ENCODE data around the gene OGFRL1.
A peak's percentile ranks its signal among the peaks of the same experiment; 100 is the strongest.
"Not testable (repeated sequence)": the region's sequence is repeated elsewhere in the genome, so short reads cannot be mapped to it uniquely, and the experiment has no call there.

Gene OGFRL1

DNA sequence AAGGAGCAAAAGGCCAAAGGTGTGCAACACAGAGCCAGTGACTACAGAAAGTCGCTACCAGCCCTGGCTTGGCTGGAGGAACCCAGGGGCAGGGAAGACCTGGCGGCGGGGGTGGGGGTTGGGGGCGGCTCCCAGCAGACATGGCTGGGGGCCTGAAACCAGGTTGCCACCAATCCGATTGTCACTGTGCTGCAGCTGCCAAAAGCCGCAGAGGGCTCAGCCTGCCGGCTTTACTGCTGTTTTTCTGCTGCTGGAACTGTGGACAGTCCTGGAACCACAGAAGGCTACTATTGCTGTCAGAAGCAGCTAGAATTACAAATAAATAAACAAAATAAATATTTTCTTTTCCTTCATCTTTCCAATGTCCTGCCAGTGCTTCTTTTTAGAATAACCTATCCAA, 25.7 kb upstream of the OGFRL1 start:
- no peaks in the 10 kb centered on the region for H3K9me3 ChIP-seq (ENCODE audit: insufficient read depth, low read length)
- H4K20me1 ChIP-seq (ENCODE audit: insufficient read depth, low read length): no peaks in the 10 kb centered on the region
- H3K36me3 ChIP-seq (replicated peaks; ENCODE audit: low read depth, low read length): no peaks in the 10 kb centered on the region
- TF ChIP-seq EZH2phosphoT487 (IDR thresholded peaks at IDR 0.05; ENCODE audit: low read depth): no peak
- TF ChIP-seq, protein P1, sequence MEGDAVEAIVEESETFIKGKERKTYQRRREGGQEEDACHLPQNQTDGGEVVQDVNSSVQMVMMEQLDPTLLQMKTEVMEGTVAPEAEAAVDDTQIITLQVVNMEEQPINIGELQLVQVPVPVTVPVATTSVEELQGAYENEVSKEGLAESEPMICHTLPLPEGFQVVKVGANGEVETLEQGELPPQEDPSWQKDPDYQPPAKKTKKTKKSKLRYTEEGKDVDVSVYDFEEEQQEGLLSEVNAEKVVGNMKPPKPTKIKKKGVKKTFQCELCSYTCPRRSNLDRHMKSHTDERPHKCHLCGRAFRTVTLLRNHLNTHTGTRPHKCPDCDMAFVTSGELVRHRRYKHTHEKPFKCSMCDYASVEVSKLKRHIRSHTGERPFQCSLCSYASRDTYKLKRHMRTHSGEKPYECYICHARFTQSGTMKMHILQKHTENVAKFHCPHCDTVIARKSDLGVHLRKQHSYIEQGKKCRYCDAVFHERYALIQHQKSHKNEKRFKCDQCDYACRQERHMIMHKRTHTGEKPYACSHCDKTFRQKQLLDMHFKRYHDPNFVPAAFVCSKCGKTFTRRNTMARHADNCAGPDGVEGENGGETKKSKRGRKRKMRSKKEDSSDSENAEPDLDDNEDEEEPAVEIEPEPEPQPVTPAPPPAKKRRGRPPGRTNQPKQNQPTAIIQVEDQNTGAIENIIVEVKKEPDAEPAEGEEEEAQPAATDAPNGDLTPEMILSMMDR (IDR thresholded peaks at IDR 0.05; ENCODE audit: low read depth, low read length): no peak
- H3K4me3 ChIP-seq (ENCODE audit: low read length): no peak overlapping the region
- no peaks in the 10 kb centered on the region for H3K79me2 ChIP-seq (ENCODE audit: low read length)
- no peaks in the 10 kb centered on the region for H3K27me3 ChIP-seq (ENCODE audit: low read depth, low read length)
- no peak overlapping the region for H3K27ac ChIP-seq (ENCODE audit: low read length)
- H3K4me2 ChIP-seq (ENCODE audit: low read length): no peak overlapping the region
- H2AFZ ChIP-seq (ENCODE audit: low read depth, low read length): no peak overlapping the region
- H3K9ac ChIP-seq (ENCODE audit: low read length): no peak overlapping the region
- peaks cover 8% of the 10 kb centered on the region for H3K4me1 ChIP-seq (ENCODE audit: low read length)

DNA sequence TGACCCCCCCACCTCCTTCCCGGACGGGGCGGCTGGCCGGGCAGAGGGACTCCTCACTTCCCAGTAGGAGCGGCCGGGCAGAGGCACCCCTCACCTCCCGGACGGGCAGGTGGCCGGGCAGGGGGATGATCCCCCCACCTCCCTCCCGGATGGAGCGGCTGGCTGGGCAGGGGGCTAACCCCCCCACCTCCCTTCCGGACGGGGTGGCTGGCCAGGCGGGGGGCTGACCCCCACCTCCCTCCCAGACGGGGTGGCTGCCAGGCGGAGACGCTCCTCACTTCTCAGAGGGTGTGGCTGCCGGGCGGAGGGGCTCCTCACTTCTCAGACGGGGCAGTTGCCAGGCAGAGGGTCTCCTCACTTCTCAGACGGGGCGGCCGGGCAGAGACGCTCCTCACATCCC, 22.2 kb upstream of the OGFRL1 start:
- H3K27me3 ChIP-seq (ENCODE audit: low read depth, low read length); H3K79me2 ChIP-seq (ENCODE audit: low read length); H3K4me3 ChIP-seq (ENCODE audit: low read length); H3K4me2 ChIP-seq (ENCODE audit: low read length); H3K27ac ChIP-seq (ENCODE audit: low read length); H3K36me3 ChIP-seq (replicated peaks; ENCODE audit: low read depth, low read length); H4K20me1 ChIP-seq (ENCODE audit: insufficient read depth, low read length); H3K9me3 ChIP-seq (ENCODE audit: insufficient read depth, low read length); H3K9ac ChIP-seq (ENCODE audit: low read length); H2AFZ ChIP-seq (ENCODE audit: low read depth, low read length): not testable (repeated sequence)
- H3K4me1 ChIP-seq (ENCODE audit: low read length): peaks cover 31% of the 10 kb centered on the region

GRCh38 chr6:71268735-71269437, 19.7 kb upstream of the OGFRL1 start:
- peak overlapping the region; percentile 41 for H2AFZ ChIP-seq (ENCODE audit: low read depth, low read length)
- TF ChIP-seq, protein P1 (IDR thresholded peaks at IDR 0.05; ENCODE audit: low read depth, low read length): no peak
- TF ChIP-seq EZH2phosphoT487 (IDR thresholded peaks at IDR 0.05; ENCODE audit: low read depth): no peak

DNA sequence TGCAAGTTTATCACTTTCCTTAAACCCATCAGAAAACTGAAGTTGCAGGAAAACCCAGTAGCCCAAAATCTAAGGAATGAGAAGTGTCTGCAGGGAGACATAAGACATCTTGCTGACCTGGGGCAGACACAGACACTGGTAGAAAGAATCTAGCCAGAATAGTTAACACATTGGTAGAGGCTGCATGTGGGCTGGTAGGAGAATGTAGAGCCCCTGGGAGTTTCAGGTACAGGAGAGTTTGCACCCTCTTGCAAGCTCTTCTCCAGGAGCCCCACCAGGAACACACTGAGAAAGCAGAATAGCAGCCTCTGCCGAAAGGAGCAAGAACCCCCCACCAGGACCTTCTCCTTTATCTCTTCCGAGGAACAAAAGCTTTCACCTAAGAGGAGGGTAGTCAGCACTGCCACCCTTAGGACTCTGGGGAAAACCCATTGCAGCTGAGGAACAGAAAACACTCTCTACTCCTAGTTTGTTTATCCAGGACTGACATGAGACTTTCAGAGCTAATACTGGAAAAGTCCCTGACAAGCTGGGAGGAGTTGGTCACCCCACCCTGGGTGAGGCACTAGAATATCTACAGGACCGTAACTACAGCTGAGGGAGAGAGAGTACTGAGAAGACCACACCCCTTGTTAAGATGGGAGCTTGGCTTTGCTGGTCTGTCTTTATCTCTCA, 10.5 kb upstream of the OGFRL1 start:
- no peak for TF ChIP-seq EZH2phosphoT487 (IDR thresholded peaks at IDR 0.05; ENCODE audit: low read depth)
- TF ChIP-seq, protein P1 (IDR thresholded peaks at IDR 0.05; ENCODE audit: low read depth, low read length): peak; percentile 39
- no peaks in the 10 kb centered on the region for H3K27me3 ChIP-seq (ENCODE audit: low read depth, low read length)
- peak overlapping the region; percentile 71 for H3K4me2 ChIP-seq (ENCODE audit: low read length)

More at GRCh38 chr6:71268735-71269437, 19.7 kb upstream of the OGFRL1 start:
- H3K9me3 ChIP-seq (ENCODE audit: insufficient read depth, low read length): peaks cover 6% of the 10 kb centered on the region; the same call in 1 of the 2 replicates
- no peaks in the 10 kb centered on the region for H4K20me1 ChIP-seq (ENCODE audit: insufficient read depth, low read length)
- peak overlapping the region; percentile 86 for H3K27ac ChIP-seq (ENCODE audit: low read length)
- no peaks in the 10 kb centered on the region for H3K79me2 ChIP-seq (ENCODE audit: low read length)
- peak overlapping the region; percentile 52 for H3K9ac ChIP-seq (ENCODE audit: low read length)
- H3K36me3 ChIP-seq (replicated peaks; ENCODE audit: low read depth, low read length): peaks cover 3% of the 10 kb centered on the region
- peaks cover 31% of the 10 kb centered on the region for H3K4me1 ChIP-seq (ENCODE audit: low read length)
- no peaks in the 10 kb centered on the region for H3K27me3 ChIP-seq (ENCODE audit: low read depth, low read length)
- peak overlapping the region; percentile 74 for H3K4me2 ChIP-seq (ENCODE audit: low read length)
- H3K4me3 ChIP-seq (ENCODE audit: low read length): peak overlapping the region; percentile 44

More for the DNA sequence above, 10.5 kb upstream of the OGFRL1 start:
- H3K79me2 ChIP-seq (ENCODE audit: low read length): no peaks in the 10 kb centered on the region
- peak overlapping the region; percentile 46 for H3K4me3 ChIP-seq (ENCODE audit: low read length)
- H4K20me1 ChIP-seq (ENCODE audit: insufficient read depth, low read length): no peaks in the 10 kb centered on the region
- H3K36me3 ChIP-seq (replicated peaks; ENCODE audit: low read depth, low read length): no peaks in the 10 kb centered on the region
- H3K9me3 ChIP-seq (ENCODE audit: insufficient read depth, low read length): no peaks in the 10 kb centered on the region
- H3K4me1 ChIP-seq (ENCODE audit: low read length): peaks cover 29% of the 10 kb centered on the region
- peak overlapping the region; percentile 26 for H3K9ac ChIP-seq (ENCODE audit: low read length)
- H3K27ac ChIP-seq (ENCODE audit: low read length): peak overlapping the region; percentile 37
- peak overlapping the region; percentile 25 for H2AFZ ChIP-seq (ENCODE audit: low read depth, low read length)
